Calu3 (cell line): ENCODE measurements around the gene PDGFA. TPM values are rescaled to one million over a fixed set of nuclear protein-coding genes. Genes with fewer than 3 reads are reported as not detected.

Experiments used
- BruUV-seq: library from RNA; stranded (reverse); fragments of 400-500 nt; replicated peaks from 2 replicates; lab custom pipeline; 2021; lab: Mats Ljungman, UMichigan
- CTCF ChIA-PET: fragments of 300-600 bp; sonication (Branson Sonifier 250); formaldehyde crosslinking; loops from one replicate; lab custom pipeline; 2022; ENCODE audit warnings: antibody characterized with exemption; lab: Charles Lee
- DNase-seq: peaks from one replicate; pipeline ENCODE4 v3.0.0; 2022
- H3K27ac Mint-ChIP-seq: one replicate; pipeline ENCODE4 v1.8.0; 2022; ENCODE audit warnings: mixed read lengths; ENCODE audit not compliant: unreplicated experiment
- H3K27me3 Mint-ChIP-seq: one replicate; pipeline ENCODE4 v1.8.0; 2022; ENCODE audit warnings: mixed read lengths; ENCODE audit not compliant: unreplicated experiment
- H3K36me3 Mint-ChIP-seq: one replicate; pipeline ENCODE4 v1.8.0; 2022; ENCODE audit warnings: mild to moderate bottlenecking, moderate library complexity, mixed read lengths; ENCODE audit not compliant: insufficient read depth, unreplicated experiment
- H3K4me1 Mint-ChIP-seq: one replicate; pipeline ENCODE4 v1.8.0; 2022; ENCODE audit warnings: mild to moderate bottlenecking, low read depth, mixed read lengths; ENCODE audit not compliant: unreplicated experiment
- H3K4me3 Mint-ChIP-seq: one replicate; pipeline ENCODE4 v1.8.0; 2022; ENCODE audit warnings: mild to moderate bottlenecking, low read depth, moderate library complexity, mixed read lengths; ENCODE audit not compliant: unreplicated experiment
- H3K9me3 Mint-ChIP-seq: one replicate; pipeline ENCODE4 v1.8.0; 2022; ENCODE audit warnings: low read depth, mixed read lengths; ENCODE audit not compliant: unreplicated experiment
- intact Hi-C: fragments of 100-400 bp; cut with micrococcal nuclease; formaldehyde crosslinking; loops from one replicate; pipeline ENCODE4 v1.10.0; 2022; ENCODE audit not compliant: unreplicated experiment
- total RNA-seq: library from RNA; stranded (reverse); gene quantifications from 2 replicates; pipeline ENCODE4 v1.2.3, GENCODE V29; 2022
- TF ChIP-seq, protein P1 (sequence below): fragments of 200-600 bp; IDR thresholded peaks from one replicate; pipeline ENCODE4 v1.8.0; 2022; ENCODE audit warnings: antibody characterized with exemption; ENCODE audit not compliant: unreplicated experiment

The PDGFA gene
- total RNA-seq, 1 experiment from 2014 or later, result 4.5 TPM

DNA sequence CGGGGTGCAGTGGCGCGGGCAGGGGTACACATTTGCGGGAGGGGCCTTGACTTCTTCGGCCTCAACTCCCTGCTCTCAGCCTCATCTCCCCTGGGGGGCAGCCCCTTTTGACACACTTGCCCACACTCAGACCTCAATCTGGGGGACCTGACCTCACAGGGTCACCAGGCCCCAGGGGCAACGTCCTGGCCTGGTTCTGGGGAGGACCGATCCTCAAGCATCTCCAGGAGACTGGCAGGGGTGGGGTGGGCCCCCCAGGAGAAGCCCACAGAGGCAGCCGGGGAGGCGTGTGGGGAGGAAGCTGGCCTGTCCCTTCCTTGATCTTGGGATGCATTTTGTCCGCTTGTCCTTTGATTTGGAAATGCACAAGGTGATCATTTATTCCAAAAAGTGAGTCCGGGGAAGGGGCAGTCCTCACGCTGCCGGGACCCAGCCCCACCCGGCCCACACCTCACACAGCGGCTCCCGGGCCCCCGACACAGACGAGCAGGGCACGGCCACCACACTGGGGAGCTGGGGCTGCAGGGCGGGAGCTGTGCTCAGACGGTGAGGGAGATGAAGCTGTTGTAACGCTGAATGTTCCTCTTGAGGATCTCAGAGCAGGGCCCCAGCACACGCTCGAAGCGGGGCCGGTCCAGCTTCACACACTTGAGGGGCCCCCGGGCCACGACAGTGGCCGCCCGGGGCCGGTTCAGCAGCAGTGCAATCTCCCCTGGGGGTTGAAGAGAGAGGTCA, 30.4 kb upstream of the PDGFA start:
- intact Hi-C loops, result no loop called here
- no peak for DNase-seq
- H3K36me3 Mint-ChIP-seq, result peaks cover 4% of the 10 kb centered on the region
- CTCF ChIA-PET, result no interaction called here
- H3K4me3 Mint-ChIP-seq, result no peak overlapping the region
- TF ChIP-seq, protein P1, sequence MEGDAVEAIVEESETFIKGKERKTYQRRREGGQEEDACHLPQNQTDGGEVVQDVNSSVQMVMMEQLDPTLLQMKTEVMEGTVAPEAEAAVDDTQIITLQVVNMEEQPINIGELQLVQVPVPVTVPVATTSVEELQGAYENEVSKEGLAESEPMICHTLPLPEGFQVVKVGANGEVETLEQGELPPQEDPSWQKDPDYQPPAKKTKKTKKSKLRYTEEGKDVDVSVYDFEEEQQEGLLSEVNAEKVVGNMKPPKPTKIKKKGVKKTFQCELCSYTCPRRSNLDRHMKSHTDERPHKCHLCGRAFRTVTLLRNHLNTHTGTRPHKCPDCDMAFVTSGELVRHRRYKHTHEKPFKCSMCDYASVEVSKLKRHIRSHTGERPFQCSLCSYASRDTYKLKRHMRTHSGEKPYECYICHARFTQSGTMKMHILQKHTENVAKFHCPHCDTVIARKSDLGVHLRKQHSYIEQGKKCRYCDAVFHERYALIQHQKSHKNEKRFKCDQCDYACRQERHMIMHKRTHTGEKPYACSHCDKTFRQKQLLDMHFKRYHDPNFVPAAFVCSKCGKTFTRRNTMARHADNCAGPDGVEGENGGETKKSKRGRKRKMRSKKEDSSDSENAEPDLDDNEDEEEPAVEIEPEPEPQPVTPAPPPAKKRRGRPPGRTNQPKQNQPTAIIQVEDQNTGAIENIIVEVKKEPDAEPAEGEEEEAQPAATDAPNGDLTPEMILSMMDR, result no peak
- no TSS peak for BruUV-seq
- no peak overlapping the region for H3K27ac Mint-ChIP-seq
- H3K4me1 Mint-ChIP-seq, result no peaks in the 10 kb centered on the region
- no peaks in the 10 kb centered on the region for H3K9me3 Mint-ChIP-seq
- peaks cover 27% of the 10 kb centered on the region for H3K27me3 Mint-ChIP-seq

DNA sequence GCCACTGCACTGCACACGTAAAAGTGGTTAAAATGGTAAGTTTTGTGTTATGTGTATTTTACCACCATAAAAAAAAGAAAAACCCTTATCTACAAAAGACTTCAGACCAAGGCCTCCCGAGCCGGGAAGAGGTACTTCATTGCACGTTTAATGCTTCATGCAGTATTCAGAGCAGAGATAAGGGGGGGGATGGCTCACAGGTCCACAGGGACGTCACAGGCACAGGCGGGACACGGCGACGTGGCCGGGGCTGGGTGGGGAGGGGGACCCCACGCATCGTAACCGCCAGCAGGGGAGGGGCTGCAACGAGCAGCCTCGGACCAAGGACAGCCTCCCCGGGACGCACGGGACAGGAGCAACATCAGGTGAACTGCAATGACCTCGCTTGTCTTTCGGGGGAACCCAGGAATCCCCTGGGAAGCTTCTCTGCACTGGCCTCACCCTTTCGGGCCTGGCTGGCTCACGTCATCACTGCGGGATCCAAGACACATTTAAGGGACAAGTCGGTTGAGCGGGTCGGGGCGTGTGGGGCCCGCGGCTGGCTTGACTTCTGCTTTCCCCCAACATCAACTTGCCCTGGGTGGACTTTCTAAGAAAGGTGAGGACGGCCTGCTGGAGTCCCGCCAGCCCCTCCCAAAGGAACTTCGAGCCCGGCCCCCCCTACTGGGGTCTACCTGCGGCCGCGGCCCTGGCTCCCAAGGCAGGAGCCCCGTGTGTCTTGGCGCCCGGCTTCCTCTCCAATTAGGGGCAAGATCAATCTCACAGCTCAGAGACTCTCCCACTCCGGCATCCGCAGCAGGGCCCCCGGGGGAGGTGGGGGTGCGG, 29.6 kb upstream of the PDGFA start:
- DNase-seq, result no peak
- BruUV-seq, result no TSS peak
- no peaks in the 10 kb centered on the region for H3K9me3 Mint-ChIP-seq
- H3K4me1 Mint-ChIP-seq, result no peaks in the 10 kb centered on the region
- peaks cover 20% of the 10 kb centered on the region for H3K27me3 Mint-ChIP-seq
- no peak overlapping the region for H3K4me3 Mint-ChIP-seq
- peaks cover 4% of the 10 kb centered on the region for H3K36me3 Mint-ChIP-seq
- TF ChIP-seq, protein P1, result no peak
- H3K27ac Mint-ChIP-seq, result no peak overlapping the region
- intact Hi-C loops, result no loop called here
- CTCF ChIA-PET, result no interaction called here

DNA sequence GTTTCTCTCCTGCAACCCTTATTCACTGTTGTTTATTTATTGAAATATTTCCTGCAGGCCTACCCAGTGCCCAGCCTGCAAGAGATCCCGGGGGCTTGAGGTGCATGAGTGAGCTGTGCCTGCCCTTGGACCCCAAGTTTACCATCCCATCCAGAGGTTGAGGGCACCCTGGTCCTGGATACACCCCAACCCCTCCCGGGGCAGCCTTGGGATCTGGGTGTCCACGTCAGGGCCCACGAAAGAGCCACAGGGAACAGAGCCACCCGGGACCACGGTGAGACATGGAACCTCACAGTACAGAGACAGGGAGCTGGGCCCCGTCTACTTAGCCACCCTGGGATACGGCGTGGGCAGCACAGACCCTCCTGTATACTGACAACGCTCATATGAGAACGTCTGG, 28.8 kb upstream of the PDGFA start:
- Mint-ChIP-seq H3K27me3 (peaks cover 11% of the 10 kb centered on the region), H3K4me1 (peaks cover 6% of the 10 kb centered on the region), H3K27ac (no peak overlapping the region), H3K9me3 (no peaks in the 10 kb centered on the region), H3K36me3 (peaks cover 10% of the 10 kb centered on the region), H3K4me3 (no peak overlapping the region)
- intact Hi-C loops, result no loop called here
- CTCF ChIA-PET, result no interaction called here
- TF ChIP-seq, protein P1, result no peak
- DNase-seq, result no peak
- no TSS peak for BruUV-seq

DNA sequence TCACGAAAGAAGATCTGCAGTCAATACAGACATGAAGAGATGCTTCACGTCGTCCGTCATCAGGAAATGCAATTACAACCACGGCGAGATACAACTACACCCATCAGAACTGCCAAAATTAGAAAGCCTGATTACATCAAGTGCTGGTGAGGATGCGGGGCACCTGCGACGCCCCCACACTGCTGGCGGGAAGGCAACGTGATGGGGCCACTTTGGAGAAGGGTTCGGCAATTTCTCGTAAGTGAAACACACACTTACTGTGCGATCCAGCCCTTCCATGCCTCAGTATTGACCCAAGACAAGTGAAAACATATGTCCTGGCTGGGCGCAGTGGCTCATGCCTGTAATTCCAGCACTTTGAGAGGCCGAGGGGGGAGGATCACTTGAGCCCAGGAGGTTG, 25.8 kb upstream of the PDGFA start:
- no peak for DNase-seq
- CTCF ChIA-PET, result interaction anchor here (0.7 kb wide), 1 partner anchor 392 kb away, joined by 4 read pairs; no protein-coding TSS in a partner anchor
- intact Hi-C loops, result no loop called here
- Mint-ChIP-seq H3K9me3 (no peaks in the 10 kb centered on the region), H3K27ac (no peak overlapping the region), H3K4me3 (no peak overlapping the region), H3K4me1 (peaks cover 33% of the 10 kb centered on the region), H3K27me3 (no peaks in the 10 kb centered on the region), H3K36me3 (peaks cover 18% of the 10 kb centered on the region)
- TF ChIP-seq, protein P1, result no peak
- no TSS peak for BruUV-seq
